GM12878 (cell line): ENCODE measurements around the gene CEP57. TPM values are rescaled to one million over a fixed set of nuclear protein-coding genes. Genes with fewer than 3 reads are reported as not detected.
"Not testable (repeated sequence)": the region's sequence is repeated elsewhere in the genome, so short reads cannot be mapped to it uniquely, and the experiment has no call there.

Source experiments
- ATAC-seq: fragments of 200-7000 bp; cut with Tn5 transposase; 3 replicates; pipeline ENCODE4 v1.9.1; 2020; ENCODE audit warnings: mild to moderate bottlenecking, moderate library complexity
- BruUV-seq: library from RNA; stranded (reverse); fragments of 400-500 nt; replicated peaks from 2 replicates; lab custom pipeline; 2021; lab: Mats Ljungman, UMichigan
- CTCF ChIA-PET: fragments of 300-600 bp; sonication (Branson Sonifier 250); formaldehyde crosslinking; extraction: SDS; loops from one replicate; lab custom pipeline; 2021; ENCODE audit warnings: inconsistent platforms; lab: Yijun Ruan, JAX
- POLR2A ChIA-PET: fragments of 350-600 bp; formaldehyde crosslinking; extraction: SDS; loops from one replicate; lab custom pipeline; 2021; ENCODE audit warnings: inconsistent platforms; lab: Charles Lee
- RAD21 ChIA-PET: fragments of 300-600 bp; sonication (Branson Sonifier 250); formaldehyde crosslinking; loops from one replicate; lab custom pipeline; 2023; ENCODE audit warnings: antibody characterized with exemption; ENCODE audit not compliant: unreplicated experiment; lab: Charles Lee
- SMC1A ChIA-PET: fragments of 300-600 bp; sonication (Branson Sonifier 250); formaldehyde crosslinking; loops from one replicate; lab custom pipeline; 2023; ENCODE audit not compliant: unreplicated experiment, uncharacterized antibody; lab: Charles Lee
- DNase-seq: peaks from one replicate; pipeline ENCODE4 v3.0.0-alpha.2; 2011; ENCODE audit warnings: low read depth, low spot score
- FAIRE-seq: peaks from 3 replicates; lab custom pipeline; 2011; peaks lifted over from hg19 to GRCh38; lab: Jason Lieb, UNC
- H2AFZ ChIP-seq: 2 replicates; pipeline ENCODE4 v1.6.0; 2011; ENCODE audit warnings: low read depth, low read length, control low read depth; ENCODE audit not compliant: control insufficient read depth
- H3K27ac ChIP-seq: 2 replicates; pipeline ENCODE4 v1.5.1; 2011; ENCODE audit warnings: control low read depth; ENCODE audit not compliant: control insufficient read depth, insufficient read depth
- H3K27me3 ChIP-seq, 2 experiments: replicated peaks in 1 of 2; 2 replicates each; pipeline versions ENCODE4 v1.6.0 to v1.6.1; 2011; ENCODE audit warnings: low read length in 1 of 2; ENCODE audit not compliant: control insufficient read depth in 2 of 2, insufficient read depth in 2 of 2
- H3K36me3 ChIP-seq, 2 experiments: 2 replicates each; pipeline ENCODE4 v1.5.1; 2011; ENCODE audit warnings: low read length in 1 of 2; ENCODE audit not compliant: control insufficient read depth in 2 of 2, insufficient read depth in 2 of 2
- H3K4me1 ChIP-seq: 2 replicates; pipeline ENCODE4 v1.6.1; 2011; ENCODE audit warnings: mild to moderate bottlenecking, low read length, moderate library complexity, mixed read lengths; ENCODE audit not compliant: control insufficient read depth, insufficient read depth
- H3K4me2 ChIP-seq: 2 replicates; pipeline ENCODE4 v1.6.0; 2011; ENCODE audit warnings: control low read depth; ENCODE audit not compliant: control insufficient read depth, insufficient read depth
- H3K4me3 ChIP-seq: fragments of 200-600 bp; sonication (generic); 2 replicates; pipeline ENCODE4 v1.5.1; 2016
- H3K79me2 ChIP-seq: 2 replicates; pipeline ENCODE4 v1.6.0; 2011; ENCODE audit warnings: low read length; ENCODE audit not compliant: control insufficient read depth, insufficient read depth
- H3K9ac ChIP-seq: 2 replicates; pipeline ENCODE4 v1.8.0; 2011; ENCODE audit warnings: low read length, control low read depth, mixed read lengths; ENCODE audit not compliant: control insufficient read depth, insufficient read depth
- H3K9me3 ChIP-seq: replicated peaks from 3 replicates; pipeline ENCODE4 v1.5.1; 2011; ENCODE audit warnings: mild to moderate bottlenecking, low read length; ENCODE audit not compliant: control insufficient read depth, insufficient read depth
- H4K20me1 ChIP-seq: 2 replicates; pipeline ENCODE4 v1.6.0; 2011; ENCODE audit not compliant: control insufficient read depth, insufficient read depth
- CBX3 ChIP-seq: fragments of 200-600 bp; sonication (generic); IDR thresholded peaks from 2 replicates; pipeline ENCODE4 v1.6.1; 2016; ENCODE audit warnings: low read depth, borderline replicate concordance
- EGR1 ChIP-seq, 2 experiments: IDR thresholded peaks; 1 replicate in 1 of 2; 2 replicates in 1 of 2; pipeline ENCODE4 v1.6.1; 2011 to 2012; ENCODE audit warnings: low read depth in 2 of 2, low read length in 2 of 2, borderline replicate concordance in 1 of 2, mild to moderate bottlenecking in 1 of 2, moderate library complexity in 1 of 2
- IKZF1 ChIP-seq: fragments of 450-650 bp; conservative IDR thresholded peaks from 2 replicates; pipeline ENCODE4 v1.6.1; 2017; ENCODE audit warnings: antibody characterized with exemption, mild to moderate bottlenecking
- MTA2 ChIP-seq: fragments of 450-650 bp; IDR thresholded peaks from 2 replicates; pipeline ENCODE4 v1.6.1; 2016; ENCODE audit warnings: low read depth, mild to moderate bottlenecking, moderate library complexity
- NR2C2 ChIP-seq: IDR thresholded peaks from 2 replicates; pipeline ENCODE4 v1.6.1; 2011; ENCODE audit warnings: borderline replicate concordance, low read depth; ENCODE audit not compliant: control insufficient read depth, insufficient read length
- SP1 ChIP-seq: IDR thresholded peaks from one replicate; pipeline ENCODE4 v1.6.1; 2011; ENCODE audit warnings: low read depth, low read length
- ZZZ3 ChIP-seq: IDR thresholded peaks from 2 replicates; pipeline ENCODE4 v1.6.1; 2011; ENCODE audit warnings: low read depth; ENCODE audit not compliant: control insufficient read depth, insufficient read length
- WGBS: methylation state at CpG from one replicate; pipeline ENCODE4 v1.1.6; 2016; ENCODE audit warnings: low lambda C conversion rate; ENCODE audit not compliant: insufficient replicate concordance, insufficient coverage; ENCODE audit errors: missing lambda C conversion rate; 5-methylcytosine and 5-hydroxymethylcytosine counted together
- in situ Hi-C: fragments of 300-500 bp; cut with MboI; formaldehyde crosslinking; loops from 9 replicates; pipeline ENCODE4 v1.14.3; 2018; ENCODE audit warnings: mixed read lengths
- intact Hi-C: fragments of 100-400 bp; cut with micrococcal nuclease; formaldehyde crosslinking; loops from one replicate; pipeline ENCODE4 v1.14.2; 2022; ENCODE audit not compliant: unreplicated experiment
- polyA plus RNA-seq, 11 experiments: library from polyadenylated mRNA; depleted of rRNA in 4 of 11; unstranded in 6 of 11; stranded (reverse) in 5 of 11; fragments of >200 nt; fragmentation: Nextera tagmentation in 4 of 11; fragmentation: Illumina TruSeq in 1 of 11; extraction: Ambion mirVana in 4 of 11; extraction: Trizol in 1 of 11; gene quantifications; 1 replicate in 1 of 11; 2 replicates in 10 of 11; pipeline versions ENCODE4 v1.2.1 to v1.2.3, GENCODE V29; 2011 to 2016; ENCODE audit warnings: inconsistent platforms in 2 of 11, missing spikeins in 2 of 11, low read depth in 1 of 11
- total RNA-seq, 4 experiments: library from RNA; depleted of rRNA in 3 of 4; stranded (reverse); fragments of >200 nt in 3 of 4; fragmentation: Illumina TruSeq in 1 of 4; extraction: Trizol in 1 of 4; gene quantifications; 2 replicates each; pipeline versions ENCODE4 v1.2.1 to v1.2.3, GENCODE V29; 2013 to 2021
- TF ChIP-seq, protein P1 (sequence below): fragments of 450-650 bp; IDR thresholded peaks from 2 replicates; pipeline ENCODE4 v1.6.1; 2016; ENCODE audit warnings: mild to moderate bottlenecking, moderate library complexity, borderline replicate concordance

The CEP57 gene
- total and polyA plus RNA-seq, 10 of the 15 experiments (the other 5 are each of a cell fraction or from before 2014, with no cell fraction given) = 19.4 to 85.4 (median 56.8) TPM

DNA sequence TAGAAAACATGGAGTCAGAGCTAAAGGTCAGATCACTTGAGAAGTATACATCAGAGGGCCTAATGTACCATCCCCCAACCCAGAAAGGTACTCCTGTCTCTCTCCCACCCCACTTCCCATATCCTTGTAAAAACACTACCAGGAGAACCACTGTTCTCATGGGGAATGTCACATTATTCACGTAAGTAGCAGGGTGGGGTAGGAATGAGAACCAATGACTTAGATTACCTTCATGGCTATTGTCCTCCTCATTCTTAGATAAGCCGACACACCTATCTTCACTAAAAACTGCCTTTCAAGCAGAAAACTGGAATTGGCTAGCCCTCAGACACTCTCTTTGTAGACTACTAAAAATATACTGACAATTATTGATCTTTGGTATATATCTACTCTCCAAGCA is 63.6 kb downstream of the CEP57 start (continued):
- TF ChIP-seq, protein P1, sequence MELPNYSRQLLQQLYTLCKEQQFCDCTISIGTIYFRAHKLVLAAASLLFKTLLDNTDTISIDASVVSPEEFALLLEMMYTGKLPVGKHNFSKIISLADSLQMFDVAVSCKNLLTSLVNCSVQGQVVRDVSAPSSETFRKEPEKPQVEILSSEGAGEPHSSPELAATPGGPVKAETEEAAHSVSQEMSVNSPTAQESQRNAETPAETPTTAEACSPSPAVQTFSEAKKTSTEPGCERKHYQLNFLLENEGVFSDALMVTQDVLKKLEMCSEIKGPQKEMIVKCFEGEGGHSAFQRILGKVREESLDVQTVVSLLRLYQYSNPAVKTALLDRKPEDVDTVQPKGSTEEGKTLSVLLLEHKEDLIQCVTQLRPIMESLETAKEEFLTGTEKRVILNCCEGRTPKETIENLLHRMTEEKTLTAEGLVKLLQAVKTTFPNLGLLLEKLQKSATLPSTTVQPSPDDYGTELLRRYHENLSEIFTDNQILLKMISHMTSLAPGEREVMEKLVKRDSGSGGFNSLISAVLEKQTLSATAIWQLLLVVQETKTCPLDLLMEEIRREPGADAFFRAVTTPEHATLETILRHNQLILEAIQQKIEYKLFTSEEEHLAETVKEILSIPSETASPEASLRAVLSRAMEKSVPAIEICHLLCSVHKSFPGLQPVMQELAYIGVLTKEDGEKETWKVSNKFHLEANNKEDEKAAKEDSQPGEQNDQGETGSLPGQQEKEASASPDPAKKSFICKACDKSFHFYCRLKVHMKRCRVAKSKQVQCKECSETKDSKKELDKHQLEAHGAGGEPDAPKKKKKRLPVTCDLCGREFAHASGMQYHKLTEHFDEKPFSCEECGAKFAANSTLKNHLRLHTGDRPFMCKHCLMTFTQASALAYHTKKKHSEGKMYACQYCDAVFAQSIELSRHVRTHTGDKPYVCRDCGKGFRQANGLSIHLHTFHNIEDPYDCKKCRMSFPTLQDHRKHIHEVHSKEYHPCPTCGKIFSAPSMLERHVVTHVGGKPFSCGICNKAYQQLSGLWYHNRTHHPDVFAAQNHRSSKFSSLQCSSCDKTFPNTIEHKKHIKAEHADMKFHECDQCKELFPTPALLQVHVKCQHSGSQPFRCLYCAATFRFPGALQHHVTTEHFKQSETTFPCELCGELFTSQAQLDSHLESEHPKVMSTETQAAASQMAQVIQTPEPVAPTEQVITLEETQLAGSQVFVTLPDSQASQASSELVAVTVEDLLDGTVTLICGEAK = no peak
- TF ChIP-seq IKZF1 (no peak), SP1 (no peak), NR2C2 (no peak), CBX3 (no peak), EGR1 (IDR thresholded peaks at IDR 0.05; ENCODE audit: borderline replicate concordance in 1 of 2, low read depth in 2 of 2, low read length in 2 of 2) (no peak), MTA2 (no peak), ZZZ3 (no peak)

DNA sequence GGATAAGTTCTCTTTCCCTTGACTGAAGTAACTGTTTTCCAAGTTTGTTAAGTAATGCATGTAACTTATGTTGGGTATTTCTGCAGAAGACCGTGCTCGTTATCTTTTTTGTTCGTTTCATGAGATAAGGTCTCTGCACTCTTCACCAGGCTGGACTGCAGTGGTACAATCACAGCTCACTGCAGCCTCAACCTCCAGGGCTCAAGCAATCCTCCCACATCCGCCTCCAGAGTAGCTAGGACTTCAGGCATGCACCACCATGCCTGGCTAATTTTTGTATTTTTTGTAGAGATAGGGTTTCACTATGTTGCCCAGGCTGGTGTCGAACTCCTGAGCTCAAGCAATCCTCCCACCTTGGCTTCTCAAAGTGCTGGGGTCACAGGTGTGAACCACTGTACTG is 64.1 kb downstream of the CEP57 start:
- H3K9me3 ChIP-seq, H3K4me1 ChIP-seq, DNase-seq, H3K4me2 ChIP-seq, POLR2A ChIA-PET, H4K20me1 ChIP-seq, H3K9ac ChIP-seq, in situ Hi-C loops, FAIRE-seq, H3K27ac ChIP-seq, H3K79me2 ChIP-seq, H3K4me3 ChIP-seq, H2AFZ ChIP-seq, H3K36me3 ChIP-seq, intact Hi-C loops, BruUV-seq, H3K27me3 ChIP-seq, ATAC-seq: not testable (repeated sequence)
- ChIA-PET RAD21 (interaction anchor here (1.3 kb wide), 1 partner anchor 540 kb away, joined by 3 read pairs; no protein-coding TSS in a partner anchor), SMC1A (interaction anchor here (0.6 kb wide), 1 partner anchor 912 kb away, joined by 3 read pairs; no protein-coding TSS in a partner anchor), CTCF (interaction anchor here (1.1 to 1.4 kb wide), 2 partner anchors 18 to 489 kb away, joined by 3 to 4 read pairs; partner anchors contain the start of gene MAML2)
- WGBS = 96% methylated on average over 5 of the region's 5 CpGs

DNA sequence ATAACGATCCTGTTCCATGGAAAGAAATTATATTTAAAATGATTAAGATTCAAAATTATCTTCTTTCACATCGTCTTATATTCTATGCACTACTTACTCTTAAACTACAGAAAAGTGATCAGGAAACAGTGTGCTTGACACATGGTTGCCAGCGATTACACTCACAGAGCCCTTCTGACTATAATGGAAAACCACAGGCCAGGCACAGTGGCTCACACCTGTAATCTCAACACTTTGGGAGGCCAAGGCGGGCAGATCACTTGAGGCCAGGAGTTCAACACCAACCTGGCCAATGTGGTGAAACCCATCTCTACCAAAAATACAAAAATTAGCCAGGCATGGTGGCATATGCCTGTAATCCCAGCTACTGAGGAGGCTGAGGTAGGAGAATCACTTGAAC is 69.7 kb downstream of the CEP57 start:
- H3K4me2 ChIP-seq, H3K27me3 ChIP-seq, H3K9ac ChIP-seq, in situ Hi-C loops, intact Hi-C loops, ATAC-seq, BruUV-seq, H3K4me3 ChIP-seq, FAIRE-seq, H3K9me3 ChIP-seq, SMC1A ChIA-PET, H3K36me3 ChIP-seq, H3K79me2 ChIP-seq, H4K20me1 ChIP-seq, CTCF ChIA-PET, DNase-seq, H3K27ac ChIP-seq, H2AFZ ChIP-seq, H3K4me1 ChIP-seq: not testable (repeated sequence)
- RAD21 ChIA-PET = interaction anchor here (1.6 kb wide), 1 partner anchor 11 kb away, joined by 4 read pairs; no protein-coding TSS in a partner anchor
- whole genome bisulfite sequencing = 100% methylated on average over 4 of the region's 4 CpGs
- POLR2A ChIA-PET = interaction anchor here (0.6 kb wide), 1 partner anchor 416 kb away, joined by 4 read pairs; no protein-coding TSS in a partner anchor
